GM18526 (cell line): ENCODE data around the gene ADD1.

Experiments
- POLR2A ChIP-seq: IDR thresholded peaks from 3 replicates; pipeline ENCODE4 v1.6.1; 2011; ENCODE audit not compliant: insufficient read length; ENCODE audit errors: extremely low read depth

Gene ADD1

GRCh38 chr4:2924765-2925301 is 81.2 kb downstream of the ADD1 start:
- TF ChIP-seq POLR2A, result no peak

GRCh38 chr4:2925496-2925895 is 81.9 kb downstream of the ADD1 start:
- no peak for TF ChIP-seq POLR2A

GRCh38 chr4:2925931-2926860 is 82.6 kb downstream of the ADD1 start:
- no peak for TF ChIP-seq POLR2A

- TF ChIP-seq POLR2A, result no peak
Observed at GRCh38 chr4:2927016-2927695, 83.5 kb downstream of the ADD1 start.

GRCh38 chr4:2927696-2928075 is 84.0 kb downstream of the ADD1 start:
- TF ChIP-seq POLR2A, result no peak

GRCh38 chr4:2928242-2929176 is 84.9 kb downstream of the ADD1 start:
- TF ChIP-seq POLR2A, result no peak

- no peak for TF ChIP-seq POLR2A
Observed at GRCh38 chr4:2929469-2929868, 85.8 kb downstream of the ADD1 start.

- TF ChIP-seq POLR2A, result no peak
Observed at GRCh38 chr4:2930135-2930757, 86.6 kb downstream of the ADD1 start.

GRCh38 chr4:2930758-2931511 is 87.3 kb downstream of the ADD1 start:
- peak; percentile 24 for TF ChIP-seq POLR2A

GRCh38 chr4:2931512-2932301 is 88.1 kb downstream of the ADD1 start:
- no peak for TF ChIP-seq POLR2A

GRCh38 chr4:2932321-2932950 is 88.8 kb downstream of the ADD1 start:
- TF ChIP-seq POLR2A, result peak; percentile 9

GRCh38 chr4:2932951-2933565 is 89.4 kb downstream of the ADD1 start:
- no peak for TF ChIP-seq POLR2A
